CD4-positive, CD25-positive, alpha-beta regulatory T cell (primary cell): ENCODE measurements around the gene HLA-G. TPM values are rescaled to one million over a fixed set of nuclear protein-coding genes. Genes with fewer than 3 reads are reported as not detected.

Experiments
- ATAC-seq, 2 donors: fragments of 150-1000 bp; cut with Tn5 transposase; one replicate each; pipeline ENCODE4 v1.10.0; 2021; ENCODE audit warnings: low read depth in 2 of 2, moderate number of reproducible peaks in 2 of 2, moderate library complexity in 1 of 2
- DNase-seq, 3 donors: peaks; one replicate each; pipeline versions ENCODE4 v3.0.0 to v3.0.0-alpha.2; 2012 to 2022; ENCODE audit warnings: mixed read lengths in 1 of 3
- H3K27ac ChIP-seq: one replicate; pipeline ENCODE4 v1.7.0; 2013; ENCODE audit warnings: mild to moderate bottlenecking, low read length; ENCODE audit not compliant: insufficient read depth, poor library complexity, severe bottlenecking
- H3K27me3 ChIP-seq: one replicate; pipeline ENCODE4 v1.7.0; 2013; ENCODE audit warnings: low read length; ENCODE audit not compliant: control insufficient read depth, insufficient read depth
- H3K36me3 ChIP-seq: one replicate; pipeline ENCODE4 v1.7.0; 2013; ENCODE audit warnings: mild to moderate bottlenecking, low read length, moderate library complexity; ENCODE audit not compliant: control insufficient read depth, insufficient read depth
- H3K4me1 ChIP-seq: 2 replicates; pipeline ENCODE4 v1.7.0; 2013; ENCODE audit warnings: mild to moderate bottlenecking, low read length; ENCODE audit not compliant: insufficient read depth, control insufficient read depth, poor library complexity, severe bottlenecking
- H3K4me3 ChIP-seq: one replicate; pipeline ENCODE4 v1.7.0; 2013; ENCODE audit warnings: low read depth, mild to moderate bottlenecking, low read length, moderate library complexity
- H3K9me3 ChIP-seq, 2 experiments: 1 replicate in 1 of 2; 2 replicates in 1 of 2; pipeline ENCODE4 v1.7.0; 2013; ENCODE audit warnings: low read length in 2 of 2, mild to moderate bottlenecking in 1 of 2, moderate library complexity in 1 of 2; ENCODE audit not compliant: control insufficient read depth in 2 of 2
- H3K27ac Mint-ChIP-seq, 3 donors: one replicate each; pipeline ENCODE4 v1.8.0; 2020 to 2022; ENCODE audit warnings: mild to moderate bottlenecking in 3 of 3, mixed read lengths in 3 of 3, moderate library complexity in 2 of 3
- H3K27me3 Mint-ChIP-seq: one replicate; pipeline ENCODE4 v1.8.0; 2022; ENCODE audit warnings: mild to moderate bottlenecking, mixed read lengths
- H3K36me3 Mint-ChIP-seq: one replicate; pipeline ENCODE4 v1.8.0; 2020; ENCODE audit warnings: mixed read lengths
- H3K4me1 Mint-ChIP-seq, 4 donors: one replicate each; pipeline ENCODE4 v1.8.0; 2020 to 2022; ENCODE audit warnings: mixed read lengths in 4 of 4, mild to moderate bottlenecking in 1 of 4
- H3K4me3 Mint-ChIP-seq, 4 donors: one replicate each; pipeline ENCODE4 v1.8.0; 2020 to 2022; ENCODE audit warnings: mild to moderate bottlenecking in 4 of 4, mixed read lengths in 4 of 4, moderate library complexity in 3 of 4
- H3K9me3 Mint-ChIP-seq, 7 donors: one replicate each; pipeline ENCODE4 v1.8.0; 2020 to 2022; ENCODE audit warnings: mixed read lengths in 7 of 7, mild to moderate bottlenecking in 3 of 7, moderate library complexity in 2 of 7
- polyA plus RNA-seq, 4 donors: library from polyadenylated mRNA; unstranded; fragments of 300-500 nt; fragmentation: Illumina TruSeq; gene quantifications; one replicate each; pipeline ENCODE4 v1.2.3, GENCODE V29; 2021
- total RNA-seq: library from RNA; stranded (reverse); gene quantifications from one replicate; pipeline ENCODE4 v1.2.3, GENCODE V29; 2022

HLA-G gene
- total and polyA plus RNA-seq, 5 donors from 2014 or later, result 0.39 to 3.2 (median 1.0) TPM

DNA sequence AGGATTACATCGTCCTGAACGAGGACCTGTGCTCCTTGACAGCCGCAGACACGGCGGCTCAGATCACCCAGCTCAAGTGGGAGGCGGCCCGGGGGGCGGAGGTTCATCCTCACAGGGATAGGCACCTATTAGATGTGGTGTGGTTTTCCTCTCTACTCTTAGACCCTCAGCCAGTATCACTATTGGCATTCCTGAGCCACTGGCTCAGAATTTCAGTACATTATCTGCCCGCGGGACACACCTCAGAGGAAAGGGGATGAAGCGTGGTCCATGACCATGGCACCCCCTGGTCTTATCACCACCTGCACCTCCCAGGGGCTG is 34.6 kb upstream of the HLA-G start:
- Histone ChIP-seq H3K9me3 (peaks cover 2 to 13% of the 10 kb centered on the region in 2 experiments), H3K4me3 (peak overlapping the region; percentile 13), H3K4me1 (peaks cover 17% of the 10 kb centered on the region), H3K36me3 (no peaks in the 10 kb centered on the region), H3K27me3 (peaks cover 27% of the 10 kb centered on the region), H3K27ac (peak overlapping the region; percentile 72)
- Mint-ChIP-seq H3K27me3 (peaks cover 45% of the 10 kb centered on the region), H3K9me3 (peaks cover 0 to 9% (median 6%) of the 10 kb centered on the region in 7 donors), H3K36me3 (peaks cover 8% of the 10 kb centered on the region), H3K4me3 (peak overlapping the region; percentile 52 to 91 (median 90)), H3K27ac (peak overlapping the region; percentile 45 to 85 (median 68)), H3K4me1 (peaks cover 4 to 22% (median 10%) of the 10 kb centered on the region in 4 donors)
- no peak for ATAC-seq
- DNase-seq, result no peak

- H3K9me3 Mint-ChIP-seq, result peaks cover 0 to 8% (median 4%) of the 10 kb centered on the region in 7 donors
- H3K4me3 Mint-ChIP-seq, result peak overlapping the region; percentile 52 to 91 (median 90)
- ATAC-seq (no peak), DNase-seq (no peak)
- H3K36me3 ChIP-seq, result no peaks in the 10 kb centered on the region
- H3K27me3 ChIP-seq, result peaks cover 28% of the 10 kb centered on the region
- peaks cover 43% of the 10 kb centered on the region for H3K27me3 Mint-ChIP-seq
- H3K36me3 Mint-ChIP-seq, result peaks cover 4% of the 10 kb centered on the region
- peak overlapping the region in 2 of 3 donors; percentile 32 to 68 for H3K27ac Mint-ChIP-seq
- H3K4me1 ChIP-seq, result peaks cover 17% of the 10 kb centered on the region
- H3K4me3 ChIP-seq, result no peak overlapping the region
- H3K9me3 ChIP-seq, result peaks cover 0 to 5% of the 10 kb centered on the region in 2 experiments
- peaks cover 4 to 22% (median 10%) of the 10 kb centered on the region in 4 donors for H3K4me1 Mint-ChIP-seq
- no peak overlapping the region for H3K27ac ChIP-seq
Observed at GRCh38 chr6:29793796-29794195, 33.8 kb upstream of the HLA-G start.

DNA sequence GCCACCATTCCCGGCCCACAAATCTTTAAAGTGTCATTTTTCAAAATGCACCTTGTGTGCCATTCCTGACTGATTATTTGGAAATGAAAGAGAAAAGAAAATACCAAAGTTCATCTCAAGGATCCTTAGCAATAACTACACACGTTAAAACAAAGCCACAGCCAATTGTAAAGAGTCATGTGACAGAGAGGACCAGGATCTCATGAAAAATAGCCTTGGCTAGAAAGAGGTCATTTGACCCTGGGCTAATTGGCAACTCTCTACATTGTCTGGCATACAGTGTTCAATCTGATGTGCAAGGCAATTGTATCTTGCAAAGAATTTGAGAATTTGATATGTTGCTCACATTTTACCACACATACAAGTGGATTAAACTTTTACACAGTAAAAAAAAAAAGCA is 31.6 kb upstream of the HLA-G start:
- Histone ChIP-seq H3K9me3 (no peaks in the 10 kb centered on the region), H3K36me3 (no peaks in the 10 kb centered on the region), H3K4me3 (no peak overlapping the region), H3K4me1 (peaks cover 17% of the 10 kb centered on the region), H3K27ac (no peak overlapping the region), H3K27me3 (peaks cover 28% of the 10 kb centered on the region)
- Mint-ChIP-seq H3K27ac (no peak overlapping the region), H3K9me3 (peaks cover 0 to 3% (median 0%) of the 10 kb centered on the region in 7 donors), H3K27me3 (peaks cover 39% of the 10 kb centered on the region), H3K36me3 (no peaks in the 10 kb centered on the region), H3K4me1 (peaks cover 4 to 18% (median 10%) of the 10 kb centered on the region in 4 donors), H3K4me3 (no peak overlapping the region)
- ATAC-seq (no peak), DNase-seq (no peak)

DNA sequence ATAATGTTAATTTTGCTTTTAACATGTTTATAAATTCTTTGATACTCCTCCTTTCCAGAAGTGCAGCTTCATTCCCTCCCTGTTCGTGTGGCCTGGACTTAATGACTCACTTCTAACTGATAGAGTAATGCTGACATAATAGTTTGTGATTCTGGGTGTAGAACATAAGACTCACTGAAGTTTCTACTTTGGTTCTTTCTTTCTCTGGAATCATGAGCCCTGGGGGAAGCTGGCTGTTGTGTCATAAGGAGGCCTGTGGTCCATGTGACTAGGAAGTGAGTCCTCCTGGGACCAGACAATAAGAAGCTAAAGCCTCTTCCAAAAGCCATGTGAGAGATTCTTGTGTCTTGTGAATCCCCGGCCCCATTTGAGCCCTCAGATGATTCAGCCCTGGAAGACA is 30.5 kb upstream of the HLA-G start:
- H3K9me3 Mint-ChIP-seq, result peaks cover 0 to 3% (median 0%) of the 10 kb centered on the region in 7 donors
- H3K27me3 ChIP-seq, result peaks cover 29% of the 10 kb centered on the region
- DNase-seq (no peak), ATAC-seq (no peak)
- H3K4me1 Mint-ChIP-seq, result peaks cover 0 to 8% (median 5%) of the 10 kb centered on the region in 4 donors
- no peak overlapping the region for H3K27ac ChIP-seq
- no peak overlapping the region for H3K4me3 ChIP-seq
- H3K36me3 ChIP-seq, result no peaks in the 10 kb centered on the region
- peaks cover 34% of the 10 kb centered on the region for H3K27me3 Mint-ChIP-seq
- peak overlapping the region in 1 of 4 donors; percentile 30 for H3K4me3 Mint-ChIP-seq
- peaks cover 11% of the 10 kb centered on the region for H3K4me1 ChIP-seq
- H3K27ac Mint-ChIP-seq, result no peak overlapping the region
- H3K36me3 Mint-ChIP-seq, result no peaks in the 10 kb centered on the region
- H3K9me3 ChIP-seq, result no peaks in the 10 kb centered on the region

DNA sequence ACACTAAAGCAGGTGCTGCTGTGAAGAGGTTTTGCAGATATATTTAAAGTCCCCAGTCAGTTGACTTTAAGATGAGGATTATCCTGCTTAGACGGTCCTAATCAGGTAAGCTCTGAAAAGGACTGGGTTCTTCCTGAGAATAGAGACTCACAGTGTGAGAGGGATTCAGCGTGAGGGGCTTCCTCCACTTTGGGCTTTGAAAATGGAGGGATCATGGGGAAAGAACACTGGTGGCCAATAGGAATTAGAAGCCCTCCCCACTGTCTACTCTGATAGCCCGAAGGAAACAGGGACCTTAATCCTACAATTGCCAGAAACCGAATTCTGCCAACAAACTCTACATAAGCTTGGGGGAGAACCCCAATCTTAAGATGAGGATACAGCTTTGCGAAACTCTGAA is 29.7 kb upstream of the HLA-G start:
- H3K9me3 Mint-ChIP-seq, result peaks cover 0 to 3% (median 0%) of the 10 kb centered on the region in 7 donors
- H3K27ac ChIP-seq, result no peak overlapping the region
- peaks cover 0 to 6% (median 4%) of the 10 kb centered on the region in 4 donors for H3K4me1 Mint-ChIP-seq
- DNase-seq (no peak), ATAC-seq (no peak)
- no peaks in the 10 kb centered on the region for H3K36me3 Mint-ChIP-seq
- H3K4me3 ChIP-seq, result no peak overlapping the region
- peaks cover 39% of the 10 kb centered on the region for H3K27me3 Mint-ChIP-seq
- no peak overlapping the region for H3K27ac Mint-ChIP-seq
- peaks cover 3% of the 10 kb centered on the region for H3K4me1 ChIP-seq
- H3K27me3 ChIP-seq, result peaks cover 29% of the 10 kb centered on the region
- H3K4me3 Mint-ChIP-seq, result no peak overlapping the region
- no peaks in the 10 kb centered on the region for H3K36me3 ChIP-seq
- H3K9me3 ChIP-seq, result no peaks in the 10 kb centered on the region

GRCh38 chr6:29800254-29800653 is 27.4 kb upstream of the HLA-G start:
- Mint-ChIP-seq H3K36me3 (no peaks in the 10 kb centered on the region), H3K27ac (no peak overlapping the region), H3K4me1 (no peaks in the 10 kb centered on the region), H3K4me3 (no peak overlapping the region), H3K27me3 (peaks cover 40% of the 10 kb centered on the region), H3K9me3 (peaks cover 0 to 3% (median 0%) of the 10 kb centered on the region in 7 donors)
- DNase-seq, result no peak
- Histone ChIP-seq H3K4me3 (no peak overlapping the region), H3K27me3 (peaks cover 17% of the 10 kb centered on the region), H3K36me3 (no peaks in the 10 kb centered on the region), H3K27ac (no peak overlapping the region), H3K9me3 (no peaks in the 10 kb centered on the region), H3K4me1 (no peaks in the 10 kb centered on the region)
- ATAC-seq, result no peak

DNA sequence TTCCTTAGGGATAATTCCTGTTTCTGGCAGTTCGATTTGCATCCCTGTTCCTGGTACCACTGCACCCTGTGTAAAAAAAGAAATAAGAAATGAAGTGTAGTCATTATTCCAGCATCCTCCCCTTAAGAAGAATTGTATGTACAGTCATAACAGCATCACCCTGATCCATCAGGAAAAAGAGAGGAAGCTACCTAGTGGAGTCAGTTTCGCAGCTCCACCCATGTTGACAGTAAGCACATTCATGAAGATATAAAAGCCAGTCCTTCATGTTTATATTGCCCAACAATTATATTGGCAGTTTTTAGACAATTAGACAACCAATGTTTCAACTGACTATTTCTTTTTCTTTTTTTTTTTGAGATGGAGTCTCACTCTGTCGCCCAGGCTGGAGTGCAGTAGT is 21.2 kb upstream of the HLA-G start:
- peaks cover 27% of the 10 kb centered on the region for H3K27me3 ChIP-seq
- H3K27ac Mint-ChIP-seq, result no peak overlapping the region
- no peaks in the 10 kb centered on the region for H3K36me3 ChIP-seq
- peaks cover 65% of the 10 kb centered on the region for H3K27me3 Mint-ChIP-seq
- H3K9me3 Mint-ChIP-seq, result peaks cover 0 to 4% (median 0%) of the 10 kb centered on the region in 7 donors
- H3K27ac ChIP-seq, result no peak overlapping the region
- H3K4me3 Mint-ChIP-seq, result no peak overlapping the region
- H3K4me3 ChIP-seq, result no peak overlapping the region
- no peaks in the 10 kb centered on the region for H3K4me1 ChIP-seq
- no peak for ATAC-seq
- no peaks in the 10 kb centered on the region for H3K36me3 Mint-ChIP-seq
- no peak for DNase-seq
- H3K4me1 Mint-ChIP-seq, result no peaks in the 10 kb centered on the region
- no peaks in the 10 kb centered on the region for H3K9me3 ChIP-seq

DNA sequence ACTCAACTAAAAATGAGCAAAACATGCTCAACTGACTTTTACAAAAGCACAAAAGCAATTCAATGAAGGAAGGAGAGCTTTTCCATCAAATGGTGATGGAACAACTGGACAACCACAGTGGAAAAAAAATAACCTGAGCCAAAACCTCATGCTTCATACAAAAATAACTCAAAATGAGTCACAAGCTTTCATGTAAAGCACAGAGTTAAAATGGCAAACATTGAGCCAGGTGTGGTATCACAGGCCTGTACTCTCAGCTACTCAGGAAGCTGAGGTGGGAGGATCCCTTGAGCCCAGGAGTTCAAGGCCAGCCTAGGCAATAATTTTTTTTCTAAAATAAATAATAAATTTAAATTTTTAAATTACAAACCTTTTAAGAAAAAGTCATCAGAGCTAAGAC is 18.4 kb upstream of the HLA-G start:
- Histone ChIP-seq H3K27ac (no peak overlapping the region), H3K4me3 (no peak overlapping the region), H3K9me3 (no peaks in the 10 kb centered on the region), H3K4me1 (no peaks in the 10 kb centered on the region), H3K36me3 (no peaks in the 10 kb centered on the region), H3K27me3 (peaks cover 26% of the 10 kb centered on the region)
- peaks cover 0 to 4% (median 0%) of the 10 kb centered on the region in 7 donors for H3K9me3 Mint-ChIP-seq
- H3K4me3 Mint-ChIP-seq, result no peak overlapping the region
- ATAC-seq (no peak), DNase-seq (no peak)
- H3K4me1 Mint-ChIP-seq, result no peaks in the 10 kb centered on the region
- H3K36me3 Mint-ChIP-seq, result no peaks in the 10 kb centered on the region
- H3K27ac Mint-ChIP-seq, result no peak overlapping the region
- peaks cover 51% of the 10 kb centered on the region for H3K27me3 Mint-ChIP-seq
